Thymus (tissue), 11 donors: ENCODE data around the gene RERE. TPM values are rescaled to one million over a fixed set of nuclear protein-coding genes. Genes with fewer than 3 reads are reported as not detected.

Experiments
- DNase-seq, 9 donors: peaks; one replicate each; pipeline ENCODE4 v3.0.0-alpha.2; 2013; ENCODE audit warnings: low spot score in 9 of 9, low read depth in 6 of 9, missing footprints in 1 of 9
- H3K27ac ChIP-seq, 2 donors: one replicate each; pipeline ENCODE4 v1.5.1; 2013; ENCODE audit warnings: control low read depth in 1 of 2, low read depth in 1 of 2, low read length in 1 of 2, mild to moderate bottlenecking in 1 of 2, moderate library complexity in 1 of 2
- H3K27me3 ChIP-seq, 2 donors: one replicate each; pipeline ENCODE4 v1.5.1; 2013; ENCODE audit warnings: low read length in 1 of 2; ENCODE audit not compliant: control insufficient read depth in 2 of 2, insufficient read depth in 1 of 2
- H3K36me3 ChIP-seq, 2 donors: one replicate each; pipeline ENCODE4 v1.5.1; 2013; ENCODE audit warnings: low read length in 1 of 2, mild to moderate bottlenecking in 1 of 2, moderate library complexity in 1 of 2; ENCODE audit not compliant: control insufficient read depth in 2 of 2, insufficient read depth in 2 of 2
- H3K4me1 ChIP-seq, 2 donors: one replicate each; pipeline ENCODE4 v1.5.1; 2013; ENCODE audit warnings: low read length in 2 of 2; ENCODE audit not compliant: control insufficient read depth in 2 of 2, insufficient read depth in 2 of 2
- H3K4me3 ChIP-seq, 2 donors: one replicate each; pipeline ENCODE4 v1.5.1; 2013; ENCODE audit warnings: low read length in 2 of 2, control low read depth in 1 of 2, mild to moderate bottlenecking in 1 of 2
- H3K9me3 ChIP-seq, 2 donors: one replicate each; pipeline ENCODE4 v1.5.1; 2013; ENCODE audit warnings: low read length in 1 of 2, mild to moderate bottlenecking in 1 of 2; ENCODE audit not compliant: control insufficient read depth in 2 of 2, insufficient read depth in 1 of 2
- WGBS: extraction: QIAGEN DNeasy Blood & Tissue Kit; methylation state at CpG from one replicate; pipeline ENCODE4 v1.1.7; 2013; 5-methylcytosine and 5-hydroxymethylcytosine counted together
- polyA plus RNA-seq: library from polyadenylated mRNA; stranded (reverse); fragments of 200-250 nt; gene quantifications from one replicate; pipeline ENCODE4 v1.2.3, GENCODE V29; 2013
- total RNA-seq: library from RNA; stranded (reverse); fragments of 120-200 nt; gene quantifications from one replicate; pipeline ENCODE4 v1.2.4, GENCODE V29; 2013
- donor health status: healthy.

The RERE gene
- total and polyA plus RNA-seq, 2 donors, result 22.9 to 37.7 TPM

DNA sequence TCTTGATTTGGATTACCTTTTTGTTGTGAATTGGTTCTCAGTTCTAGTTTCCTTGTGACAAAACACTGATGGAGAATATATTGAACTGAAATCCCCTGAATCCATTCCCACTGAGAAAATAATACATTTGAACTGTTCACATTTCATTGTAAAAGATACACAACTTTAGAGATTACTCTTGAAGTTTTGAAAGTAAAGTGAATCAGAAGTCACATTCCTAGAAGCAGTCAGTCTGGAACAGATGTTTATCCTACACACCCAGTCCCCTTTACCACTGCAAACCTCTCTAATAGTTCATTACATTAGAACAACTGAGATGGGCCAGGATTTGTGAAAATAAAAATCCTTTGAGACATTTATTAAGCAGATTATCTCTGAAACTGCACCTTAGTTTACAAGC is 3.4 kb downstream of the RERE start:
- Histone ChIP-seq H3K9me3 (no peaks in the 10 kb centered on the region), H3K36me3 (no peaks in the 10 kb centered on the region), H3K4me3 (no peak overlapping the region), H3K27ac (no peak overlapping the region), H3K4me1 (peaks cover 11 to 13% of the 10 kb centered on the region in 2 donors), H3K27me3 (no peaks in the 10 kb centered on the region)
- no peak for DNase-seq

DNA sequence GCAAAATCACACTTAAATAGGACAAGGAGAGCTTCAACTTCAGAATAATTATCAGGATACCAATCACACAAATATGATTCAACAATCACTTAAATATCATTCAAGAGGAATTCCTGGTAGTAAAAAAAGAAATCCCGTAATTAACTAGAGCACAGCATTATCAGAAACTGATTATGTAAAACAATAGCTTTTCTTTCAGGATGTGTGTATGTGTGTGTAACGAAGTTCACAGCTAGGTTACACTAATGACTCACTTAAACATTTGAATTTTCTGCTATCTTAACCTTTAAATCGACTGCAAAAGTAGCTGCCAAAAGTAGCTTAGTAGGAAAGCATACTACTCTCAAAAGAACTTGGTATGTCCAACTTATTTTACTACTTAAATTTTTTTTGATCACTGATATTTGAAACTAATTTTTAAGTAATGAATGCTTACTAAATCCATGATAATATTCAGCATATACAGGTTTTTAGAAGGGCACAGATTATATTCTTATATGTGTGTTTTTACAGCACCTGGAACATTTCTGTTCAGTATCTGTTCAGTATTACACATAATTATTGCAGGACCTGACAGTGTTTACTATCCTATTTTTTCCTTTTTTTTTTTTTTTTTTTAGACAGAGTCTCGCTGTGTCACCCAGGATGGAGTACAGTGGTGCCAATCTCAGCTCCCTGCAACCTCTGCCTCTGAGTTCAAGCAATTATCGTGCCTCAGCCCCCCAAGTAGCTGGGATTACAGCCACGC is 4.2 kb downstream of the RERE start:
- DNase-seq, result no peak
- Histone ChIP-seq H3K9me3 (no peaks in the 10 kb centered on the region), H3K27me3 (no peaks in the 10 kb centered on the region), H3K4me3 (no peak overlapping the region), H3K36me3 (no peaks in the 10 kb centered on the region), H3K27ac (no peak overlapping the region), H3K4me1 (peaks cover 11 to 13% of the 10 kb centered on the region in 2 donors)
- WGBS, result 93% methylated on average over 6 of the region's 6 CpGs

DNA sequence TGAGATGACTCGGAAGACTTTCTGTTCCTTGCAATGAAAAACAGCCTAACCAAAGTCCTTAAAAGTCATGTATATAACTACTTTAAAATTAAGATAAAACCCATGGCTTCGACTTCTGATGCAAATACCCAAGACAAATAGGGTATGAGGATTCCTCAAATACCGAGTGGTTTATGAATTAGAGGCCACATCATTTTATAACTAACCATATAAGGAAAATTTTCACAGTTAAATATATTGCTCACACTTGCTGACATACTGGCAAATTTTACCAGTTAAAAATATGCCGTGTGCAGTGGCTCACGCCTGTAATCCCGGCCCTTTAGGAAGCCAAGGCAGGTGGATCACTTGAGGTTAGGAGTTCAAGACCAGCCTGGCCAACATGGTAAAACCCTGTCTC is 5.4 kb downstream of the RERE start:
- Histone ChIP-seq H3K4me3 (no peak overlapping the region), H3K27ac (no peak overlapping the region), H3K36me3 (no peaks in the 10 kb centered on the region), H3K27me3 (no peaks in the 10 kb centered on the region), H3K9me3 (no peaks in the 10 kb centered on the region), H3K4me1 (peaks cover 11 to 13% of the 10 kb centered on the region in 2 donors)
- WGBS, result 96% methylated on average over 6 of the region's 6 CpGs
- DNase-seq, result no peak

DNA sequence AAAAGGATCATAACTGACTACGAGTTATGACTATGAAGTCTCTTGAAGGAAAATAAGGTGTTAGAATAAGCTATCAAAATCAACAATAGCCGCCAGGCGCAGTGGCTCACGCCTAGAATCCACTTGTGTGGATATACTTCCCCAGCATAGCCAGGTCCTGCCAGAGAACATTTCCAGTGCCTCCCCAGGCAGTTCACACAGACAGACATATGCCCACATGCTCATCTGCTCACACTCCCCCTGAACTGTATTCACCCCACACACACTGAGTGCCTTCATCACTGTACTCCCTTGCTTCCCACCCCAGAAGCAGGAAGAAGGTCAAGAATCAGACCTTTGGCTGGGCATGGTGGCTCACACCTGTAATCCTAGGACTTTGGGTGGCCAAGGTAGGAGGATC is 6.5 kb downstream of the RERE start:
- Histone ChIP-seq H3K27ac (no peak overlapping the region), H3K9me3 (no peaks in the 10 kb centered on the region), H3K4me1 (peaks cover 11 to 13% of the 10 kb centered on the region in 2 donors), H3K36me3 (no peaks in the 10 kb centered on the region), H3K27me3 (no peaks in the 10 kb centered on the region), H3K4me3 (no peak overlapping the region)
- DNase-seq, result no peak
- 98% methylated on average over 4 of the region's 4 CpGs for WGBS

DNA sequence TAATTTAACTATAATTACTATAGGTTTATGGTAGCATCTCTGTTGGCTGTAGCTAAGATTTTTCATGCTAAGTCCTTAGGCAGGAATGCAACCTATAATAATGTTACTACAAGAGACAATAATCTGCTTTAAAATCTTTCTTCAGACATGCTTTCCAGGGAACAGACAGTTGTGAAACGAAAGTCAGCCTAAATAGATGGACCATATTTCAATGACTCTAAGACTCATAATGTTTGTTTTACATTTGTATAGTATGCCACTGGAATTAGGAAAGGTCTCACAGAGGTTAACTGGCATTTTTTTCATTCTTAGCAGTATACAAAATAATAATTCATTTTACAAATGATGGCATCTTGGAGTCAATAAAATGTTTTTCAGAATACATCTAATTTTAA is 8.1 kb downstream of the RERE start:
- DNase-seq, result no peak
- H3K9me3 ChIP-seq, result no peaks in the 10 kb centered on the region
- no peak overlapping the region for H3K4me3 ChIP-seq
- no peak overlapping the region for H3K27ac ChIP-seq
- no peaks in the 10 kb centered on the region for H3K36me3 ChIP-seq
- WGBS, result 95% methylated on average over 1 of the region's 1 CpG
- no peaks in the 10 kb centered on the region for H3K27me3 ChIP-seq
- no peaks in the 10 kb centered on the region for H3K4me1 ChIP-seq

DNA sequence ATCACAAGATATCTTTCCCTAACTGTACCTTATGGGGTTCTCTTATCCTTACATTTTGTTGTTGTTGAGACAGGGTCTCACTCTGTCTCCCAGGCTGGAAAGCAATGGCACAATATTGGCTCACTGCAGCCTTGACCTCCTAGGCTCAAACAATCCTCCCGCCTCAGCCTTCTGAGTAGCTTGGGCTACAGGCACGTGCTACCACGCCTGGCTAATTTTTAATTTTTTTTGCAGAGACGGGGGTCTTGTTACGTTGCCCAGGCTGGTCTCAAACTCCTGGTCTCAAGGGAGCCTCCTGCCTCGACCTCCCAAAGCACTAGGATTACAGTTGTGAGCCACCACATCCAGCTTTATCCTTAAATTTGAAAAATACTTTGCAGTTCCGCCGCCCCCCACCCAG is 10.4 kb downstream of the RERE start:
- DNase-seq, result no peak

DNA sequence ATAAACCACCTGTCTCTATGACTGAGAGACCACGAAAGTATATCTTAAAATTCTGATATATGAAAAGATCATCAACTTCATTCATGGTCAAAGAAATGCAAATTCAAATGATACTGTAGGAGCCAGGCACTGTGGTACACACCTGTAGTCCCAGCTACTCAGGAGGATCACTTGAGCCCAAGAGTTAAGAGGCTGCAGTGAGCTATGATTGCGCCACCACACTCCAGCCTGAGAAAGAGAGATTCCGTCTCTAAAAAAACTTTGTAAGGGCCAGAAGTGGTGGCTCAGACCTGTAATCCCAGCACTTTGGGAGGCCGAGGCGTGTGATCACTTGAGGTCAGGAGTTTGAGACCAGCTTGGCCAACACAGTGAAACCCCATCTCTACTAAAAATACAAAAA is 17.0 kb downstream of the RERE start:
- DNase-seq, result no peak
- Histone ChIP-seq H3K27me3 (no peaks in the 10 kb centered on the region), H3K9me3 (no peaks in the 10 kb centered on the region), H3K4me3 (no peak overlapping the region), H3K27ac (no peak overlapping the region), H3K36me3 (no peaks in the 10 kb centered on the region), H3K4me1 (no peaks in the 10 kb centered on the region)
- 96% methylated on average over 5 of the region's 5 CpGs for WGBS

More for the DNA sequence above, 10.4 kb downstream of the RERE start:
- Histone ChIP-seq H3K4me3 (no peak overlapping the region), H3K4me1 (no peaks in the 10 kb centered on the region), H3K36me3 (no peaks in the 10 kb centered on the region), H3K27ac (no peak overlapping the region), H3K27me3 (no peaks in the 10 kb centered on the region), H3K9me3 (no peaks in the 10 kb centered on the region)
- 97% methylated on average over 8 of the region's 8 CpGs for WGBS

DNA sequence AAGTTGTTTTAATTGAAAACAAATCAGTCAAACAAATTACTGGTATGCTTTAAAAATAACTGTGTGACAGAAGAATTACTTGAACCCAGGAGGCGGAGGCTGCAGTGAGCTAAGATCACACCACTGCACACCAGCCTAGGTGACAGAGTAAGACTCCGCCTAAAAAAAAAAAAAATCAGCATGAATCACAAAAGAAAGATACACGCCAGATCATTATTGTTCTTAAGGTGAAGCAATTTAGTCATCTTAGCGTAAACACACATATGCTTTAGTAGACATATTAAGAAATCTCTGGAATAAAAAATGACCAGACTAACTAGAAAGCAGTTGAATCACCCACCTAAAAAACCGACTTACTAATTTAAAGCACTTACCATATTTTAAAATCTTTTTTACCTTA is 20.2 kb downstream of the RERE start:
- no peaks in the 10 kb centered on the region for H3K9me3 ChIP-seq
- H3K4me3 ChIP-seq, result no peak overlapping the region
- H3K27ac ChIP-seq, result no peak overlapping the region
- no peak for DNase-seq
- H3K27me3 ChIP-seq, result no peaks in the 10 kb centered on the region
- no peaks in the 10 kb centered on the region for H3K4me1 ChIP-seq
- no peaks in the 10 kb centered on the region for H3K36me3 ChIP-seq
- WGBS, result 99% methylated on average over 5 of the region's 5 CpGs

DNA sequence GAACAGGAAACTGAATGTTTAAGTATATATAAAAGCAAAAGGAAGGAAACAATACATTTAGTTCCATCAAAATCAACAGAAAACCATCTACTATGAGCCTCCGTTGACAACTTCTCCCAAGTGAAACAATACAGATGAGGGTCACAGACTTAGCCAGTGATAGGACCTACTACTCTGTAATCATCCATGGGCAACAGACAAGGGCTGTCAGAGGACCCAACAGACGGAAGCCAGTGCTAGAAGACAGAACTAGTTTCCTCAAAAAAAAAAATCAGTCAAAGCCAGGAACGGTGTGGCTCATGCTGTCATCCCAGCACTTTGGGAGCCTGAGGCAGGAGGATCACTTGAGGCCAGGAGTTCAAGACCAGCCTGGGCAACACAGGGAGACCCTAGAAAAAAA is 20.6 kb downstream of the RERE start:
- Histone ChIP-seq H3K9me3 (no peaks in the 10 kb centered on the region), H3K36me3 (no peaks in the 10 kb centered on the region), H3K27ac (no peak overlapping the region), H3K4me3 (no peak overlapping the region), H3K4me1 (no peaks in the 10 kb centered on the region), H3K27me3 (no peaks in the 10 kb centered on the region)
- DNase-seq, result no peak
- WGBS, result 52% methylated on average over 3 of the region's 3 CpGs
